ENCODE measurements around the gene FGGY.
"Not testable (repeated sequence)": the region's sequence is repeated elsewhere in the genome, so short reads cannot be mapped to it uniquely, and the experiment has no call there.

FGGY gene

GRCh38 chr1:59514061-59514909 is 217.4 kb downstream of the FGGY start:
- no peak for DNase-seq (ENCODE audit: low read depth)

GRCh38 chr1:59516881-59517280 is 220.0 kb downstream of the FGGY start:
- DNase-seq (ENCODE audit: low read depth) = peak; percentile 55
- no peak overlapping the region for H3K4me3 ChIP-seq (ENCODE audit: low read depth, low read length)

More at GRCh38 chr1:59514061-59514909, 217.4 kb downstream of the FGGY start:
- no peak overlapping the region for H3K4me3 ChIP-seq (ENCODE audit: low read depth, low read length)

GRCh38 chr1:59520194-59520593 is 223.3 kb downstream of the FGGY start:
- no peak overlapping the region for H3K4me3 ChIP-seq (ENCODE audit: low read depth, low read length)
- peak; percentile 72 for DNase-seq (ENCODE audit: low read depth)

- DNase-seq (ENCODE audit: low read depth) = peak; percentile 81
- no peak overlapping the region for H3K4me3 ChIP-seq (ENCODE audit: low read depth, low read length)
Observed at GRCh38 chr1:59520827-59521418, 224.0 kb downstream of the FGGY start.

GRCh38 chr1:59521456-59521855 is 224.6 kb downstream of the FGGY start:
- H3K4me3 ChIP-seq (ENCODE audit: low read depth, low read length) = no peak overlapping the region
- DNase-seq (ENCODE audit: low read depth) = no peak

GRCh38 chr1:59522925-59523505 is 226.1 kb downstream of the FGGY start:
- H3K4me3 ChIP-seq (ENCODE audit: low read depth, low read length) = no peak overlapping the region
- no peak for DNase-seq (ENCODE audit: low read depth)

GRCh38 chr1:59523745-59524450 is 227.0 kb downstream of the FGGY start:
- no peak for DNase-seq (ENCODE audit: low read depth)
- no peak overlapping the region for H3K4me3 ChIP-seq (ENCODE audit: low read depth, low read length)

GRCh38 chr1:59526240-59526639 is 229.3 kb downstream of the FGGY start:
- DNase-seq (ENCODE audit: low read depth) = no peak
- no peak overlapping the region for H3K4me3 ChIP-seq (ENCODE audit: low read depth, low read length)

GRCh38 chr1:59528471-59528870 is 231.6 kb downstream of the FGGY start:
- H3K4me3 ChIP-seq (ENCODE audit: low read depth, low read length) = no peak overlapping the region

GRCh38 chr1:59528900-59529299 is 232.0 kb downstream of the FGGY start:
- DNase-seq (ENCODE audit: low read depth) = no peak
- no peak overlapping the region for H3K4me3 ChIP-seq (ENCODE audit: low read depth, low read length)

More at GRCh38 chr1:59528471-59528870, 231.6 kb downstream of the FGGY start:
- no peak for DNase-seq (ENCODE audit: low read depth)

- no peak overlapping the region for H3K4me3 ChIP-seq (ENCODE audit: low read depth, low read length)
- no peak for DNase-seq (ENCODE audit: low read depth)
Observed at GRCh38 chr1:59530119-59530518, 233.2 kb downstream of the FGGY start.

- no peak overlapping the region for H3K4me3 ChIP-seq (ENCODE audit: low read depth, low read length)
- DNase-seq (ENCODE audit: low read depth) = no peak
Observed at GRCh38 chr1:59532102-59532501, 235.2 kb downstream of the FGGY start.

GRCh38 chr1:59538476-59538875 is 241.6 kb downstream of the FGGY start:
- DNase-seq (ENCODE audit: low read depth); H3K4me3 ChIP-seq (ENCODE audit: low read depth, low read length): not testable (repeated sequence)

- DNase-seq (ENCODE audit: low read depth) = no peak
- no peak overlapping the region for H3K4me3 ChIP-seq (ENCODE audit: low read depth, low read length)
Observed at GRCh38 chr1:59539961-59540681, 243.2 kb downstream of the FGGY start.

- no peak overlapping the region for H3K4me3 ChIP-seq (ENCODE audit: low read depth, low read length)
- no peak for DNase-seq (ENCODE audit: low read depth)
Observed at GRCh38 chr1:59541161-59541560, 244.3 kb downstream of the FGGY start.

- no peak overlapping the region for H3K4me3 ChIP-seq (ENCODE audit: low read depth, low read length)
- no peak for DNase-seq (ENCODE audit: low read depth)
Observed at GRCh38 chr1:59541891-59542290, 245.0 kb downstream of the FGGY start.

- H3K4me3 ChIP-seq (ENCODE audit: low read depth, low read length) = no peak overlapping the region
- no peak for DNase-seq (ENCODE audit: low read depth)
Observed at GRCh38 chr1:59543211-59543668, 246.3 kb downstream of the FGGY start.

GRCh38 chr1:59544615-59545293 is 247.9 kb downstream of the FGGY start:
- DNase-seq (ENCODE audit: low read depth) = no peak
- no peak overlapping the region for H3K4me3 ChIP-seq (ENCODE audit: low read depth, low read length)

GRCh38 chr1:59545830-59546229 is 248.9 kb downstream of the FGGY start:
- DNase-seq (ENCODE audit: low read depth) = no peak

More at GRCh38 chr1:59545830-59546229, 248.9 kb downstream of the FGGY start:
- H3K4me3 ChIP-seq (ENCODE audit: low read depth, low read length) = no peak overlapping the region
